ENCODE measurements around the gene NCS1. TPM values are rescaled to one million over a fixed set of nuclear protein-coding genes. Genes with fewer than 3 reads are reported as not detected.

NCS1 gene
- total RNA-seq, 2 experiments from 2014 or later, result 0.17 TPM; not detected in 1

GRCh38 chr9:130183133-130183762, 11.0 kb downstream of the NCS1 start:
- CTCF ChIA-PET, result no interaction called here
- Histone ChIP-seq H3K4me1 (ENCODE audit: insufficient read depth, low read length) (no peaks in the 10 kb centered on the region), H3K9me3 (ENCODE audit: control insufficient read depth in 1 of 2, insufficient read depth in 1 of 2, low read length in 2 of 2) (no peaks in the 10 kb centered on the region), H3K4me3 (ENCODE audit: low read length) (no peak overlapping the region), H3K36me3 (ENCODE audit: insufficient read depth, low read length) (no peaks in the 10 kb centered on the region), H3K27ac (ENCODE audit: low read depth in 1 of 2, low read length in 2 of 2) (no peak overlapping the region), H3K27me3 (ENCODE audit: control insufficient read depth in 1 of 2, insufficient read depth in 2 of 2, low read length in 2 of 2) (no peaks in the 10 kb centered on the region)
- no peak for TF ChIP-seq CTCF (IDR thresholded peaks at IDR 0.05)
- intact Hi-C loops (cut with DNase I, micrococcal nuclease), result no loop called here
- no peak for ATAC-seq (ENCODE audit: poor library complexity)
- Mint-ChIP-seq H3K27ac (no peak overlapping the region), H3K4me3 (no peak overlapping the region), H3K27me3 (no peaks in the 10 kb centered on the region), H3K4me1 (ENCODE audit: low read depth) (no peaks in the 10 kb centered on the region), H3K36me3 (ENCODE audit: low read depth) (no peaks in the 10 kb centered on the region), H3K9me3 (no peaks in the 10 kb centered on the region)
- no peak for DNase-seq
- POLR2A ChIA-PET, result no interaction called here

GRCh38 chr9:130185017-130185416, 12.8 kb downstream of the NCS1 start:
- DNase-seq (no peak), ATAC-seq (ENCODE audit: poor library complexity) (no peak)
- no peak overlapping the region for H3K4me3 Mint-ChIP-seq
- Histone ChIP-seq H3K27me3 (ENCODE audit: control insufficient read depth in 1 of 2, insufficient read depth in 2 of 2, low read length in 2 of 2) (no peaks in the 10 kb centered on the region), H3K9me3 (ENCODE audit: control insufficient read depth in 1 of 2, insufficient read depth in 1 of 2, low read length in 2 of 2) (no peaks in the 10 kb centered on the region), H3K4me3 (ENCODE audit: low read length) (no peak overlapping the region), H3K27ac (ENCODE audit: low read depth in 1 of 2, low read length in 2 of 2) (no peak overlapping the region), H3K4me1 (ENCODE audit: insufficient read depth, low read length) (no peaks in the 10 kb centered on the region), H3K36me3 (ENCODE audit: insufficient read depth, low read length) (no peaks in the 10 kb centered on the region)
- ChIA-PET POLR2A (no interaction called here), CTCF (no interaction called here)
- no peak for TF ChIP-seq CTCF (IDR thresholded peaks at IDR 0.05)
- H3K9me3 Mint-ChIP-seq, result no peaks in the 10 kb centered on the region
- intact Hi-C loops (cut with DNase I, micrococcal nuclease), result no loop called here
- no peaks in the 10 kb centered on the region for H3K27me3 Mint-ChIP-seq
- no peaks in the 10 kb centered on the region for H3K4me1 Mint-ChIP-seq (ENCODE audit: low read depth)
- H3K36me3 Mint-ChIP-seq (ENCODE audit: low read depth), result no peaks in the 10 kb centered on the region
- no peak overlapping the region for H3K27ac Mint-ChIP-seq

- no peak overlapping the region for H3K27ac ChIP-seq (ENCODE audit: low read depth in 1 of 2, low read length in 2 of 2)
- no peak overlapping the region for H3K4me3 ChIP-seq (ENCODE audit: low read length)
- ChIA-PET POLR2A (no interaction called here), CTCF (no interaction called here)
- ATAC-seq (ENCODE audit: poor library complexity) (no peak), DNase-seq (no peak)
- no peaks in the 10 kb centered on the region for H3K4me1 ChIP-seq (ENCODE audit: insufficient read depth, low read length)
- Mint-ChIP-seq H3K4me1 (ENCODE audit: low read depth) (no peaks in the 10 kb centered on the region), H3K9me3 (no peaks in the 10 kb centered on the region), H3K36me3 (ENCODE audit: low read depth) (no peaks in the 10 kb centered on the region), H3K27me3 (no peaks in the 10 kb centered on the region), H3K4me3 (no peak overlapping the region), H3K27ac (no peak overlapping the region)
- no peak for TF ChIP-seq CTCF (IDR thresholded peaks at IDR 0.05)
- intact Hi-C loops (cut with DNase I, micrococcal nuclease), result no loop called here
- no peaks in the 10 kb centered on the region for H3K27me3 ChIP-seq (ENCODE audit: control insufficient read depth in 1 of 2, insufficient read depth in 2 of 2, low read length in 2 of 2)
- H3K9me3 ChIP-seq (ENCODE audit: control insufficient read depth in 1 of 2, insufficient read depth in 1 of 2, low read length in 2 of 2), result no peaks in the 10 kb centered on the region
- no peaks in the 10 kb centered on the region for H3K36me3 ChIP-seq (ENCODE audit: insufficient read depth, low read length)
Measured at GRCh38 chr9:130185490-130186031, 13.4 kb downstream of the NCS1 start.

All from CD4-positive, alpha-beta T cell (primary cell).